Caco-2 (cell line): ENCODE results near the gene ATP2B1. TPM values are rescaled to one million over a fixed set of nuclear protein-coding genes. Genes with fewer than 3 reads are reported as not detected.

Experiments
- BruUV-seq: library from RNA; stranded (reverse); fragments of 400-500 nt; replicated peaks from 2 replicates; lab custom pipeline; 2021; lab: Mats Ljungman, UMichigan
- CTCF ChIA-PET: fragments of 300-600 bp; sonication (Branson Sonifier 250); formaldehyde crosslinking; loops from one replicate; lab custom pipeline; 2022; ENCODE audit warnings: antibody characterized with exemption; lab: Charles Lee
- POLR2A ChIA-PET: fragments of 300-600 bp; sonication (Branson Sonifier 250); formaldehyde crosslinking; loops from one replicate; lab custom pipeline; 2022; ENCODE audit warnings: antibody characterized with exemption; lab: Charles Lee
- DNase-seq, 2 experiments: peaks; one replicate each; pipeline versions ENCODE4 v3.0.0 to v3.0.0-alpha.2; 2020 to 2022
- H3K27me3 ChIP-seq: replicated peaks from 2 replicates; pipeline ENCODE4 v1.6.0; 2011; ENCODE audit warnings: low read length; ENCODE audit not compliant: control insufficient read depth, insufficient read depth
- H3K36me3 ChIP-seq: 2 replicates; pipeline ENCODE4 v1.5.1; 2011; ENCODE audit warnings: low read length; ENCODE audit not compliant: control insufficient read depth, insufficient read depth
- H3K4me1 ChIP-seq: fragments of 250-450 bp; sonication (Bioruptor Pico); 2 replicates; pipeline ENCODE4 v1.5.1; 2020; ENCODE audit warnings: mild to moderate bottlenecking
- H3K4me3 ChIP-seq: 2 replicates; pipeline ENCODE4 v1.5.1; 2011; ENCODE audit warnings: low read depth, mild to moderate bottlenecking, control low read depth, low read length
- H3K9me3 ChIP-seq: fragments of 250-450 bp; sonication (Bioruptor Pico); 2 replicates; pipeline ENCODE4 v1.5.1; 2020; ENCODE audit warnings: mild to moderate bottlenecking, moderate library complexity
- H3K27ac Mint-ChIP-seq: one replicate; pipeline ENCODE4 v1.8.0; 2022; ENCODE audit warnings: mixed read lengths; ENCODE audit not compliant: unreplicated experiment
- H3K27me3 Mint-ChIP-seq: one replicate; pipeline ENCODE4 v1.8.0; 2022; ENCODE audit warnings: mixed read lengths; ENCODE audit not compliant: insufficient read depth, unreplicated experiment
- H3K36me3 Mint-ChIP-seq: one replicate; pipeline ENCODE4 v1.8.0; 2022; ENCODE audit warnings: mild to moderate bottlenecking, mixed read lengths; ENCODE audit not compliant: insufficient read depth, unreplicated experiment
- H3K4me1 Mint-ChIP-seq: one replicate; pipeline ENCODE4 v1.8.0; 2022; ENCODE audit warnings: low read depth, mixed read lengths; ENCODE audit not compliant: unreplicated experiment
- H3K4me3 Mint-ChIP-seq: one replicate; pipeline ENCODE4 v1.8.0; 2022; ENCODE audit warnings: mild to moderate bottlenecking, moderate library complexity, mixed read lengths; ENCODE audit not compliant: unreplicated experiment
- H3K9me3 Mint-ChIP-seq: one replicate; pipeline ENCODE4 v1.8.0; 2022; ENCODE audit warnings: mixed read lengths; ENCODE audit not compliant: unreplicated experiment
- CTCF ChIP-seq, 2 experiments: fragments of 200-600 bp in 1 of 2; IDR thresholded peaks; 1 replicate in 1 of 2; 2 replicates in 1 of 2; pipeline versions ENCODE4 v1.5.1 to v1.8.0; 2011 to 2022; ENCODE audit warnings: antibody characterized with exemption in 1 of 2, control low read depth in 1 of 2, inconsistent platforms in 1 of 2, low read depth in 1 of 2, low read length in 1 of 2, mild to moderate bottlenecking in 1 of 2, moderate library complexity in 1 of 2; ENCODE audit not compliant: insufficient read depth in 1 of 2, severe bottlenecking in 1 of 2, unreplicated experiment in 1 of 2
- intact Hi-C: fragments of 100-400 bp; cut with micrococcal nuclease; formaldehyde crosslinking; loops from one replicate; pipeline ENCODE4 v1.10.0; 2022; ENCODE audit not compliant: unreplicated experiment
- total RNA-seq: library from RNA; stranded (reverse); gene quantifications from 2 replicates; pipeline ENCODE4 v1.2.3, GENCODE V29; 2022

ATP2B1 gene
- total RNA-seq, 1 experiment from 2014 or later: 107 TPM

DNA sequence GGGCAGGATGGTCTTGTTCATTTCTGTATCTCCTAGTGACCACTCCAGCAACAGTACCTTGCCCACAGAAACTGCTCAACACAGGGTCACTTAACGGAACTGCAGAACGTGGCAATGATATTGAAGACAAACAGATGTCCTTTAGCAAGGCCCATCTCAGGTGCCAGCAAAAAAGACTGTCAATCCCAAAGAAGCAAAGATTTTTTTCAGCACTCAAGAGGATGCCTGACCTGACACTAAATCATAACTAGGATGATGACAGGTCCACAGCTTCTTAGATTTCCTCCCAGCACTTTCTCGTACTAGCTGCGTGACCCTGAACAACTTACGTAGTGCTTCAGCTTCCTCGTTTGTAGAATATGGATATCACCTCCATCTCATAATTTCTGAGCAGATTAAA lies 39.4 kb downstream of the ATP2B1 start:
- intact Hi-C loops: no loop called here
- no peaks in the 10 kb centered on the region; the same call in 1 of the 2 replicates for H3K36me3 ChIP-seq
- Mint-ChIP-seq H3K4me1 (peaks cover 32% of the 10 kb centered on the region), H3K4me3 (no peak overlapping the region), H3K27ac (no peak overlapping the region), H3K27me3 (no peaks in the 10 kb centered on the region), H3K36me3 (peaks cover 6% of the 10 kb centered on the region), H3K9me3 (peaks cover 14% of the 10 kb centered on the region)
- H3K4me3 ChIP-seq: no peak overlapping the region
- ChIA-PET CTCF (no interaction called here), POLR2A (no interaction called here)
- H3K9me3 ChIP-seq: no peaks in the 10 kb centered on the region
- no peaks in the 10 kb centered on the region for H3K27me3 ChIP-seq
- peaks cover 7% of the 10 kb centered on the region; the same call in 1 of the 2 replicates for H3K4me1 ChIP-seq
- no peak for DNase-seq
- no peak for TF ChIP-seq CTCF (IDR thresholded peaks at IDR 0.05; ENCODE audit: insufficient read depth in 1 of 2, low read depth in 1 of 2, low read length in 1 of 2, severe bottlenecking in 1 of 2, unreplicated experiment in 1 of 2)
- no TSS peak for BruUV-seq

GRCh38 chr12:89665556-89665955 lies 43.1 kb downstream of the ATP2B1 start:
- POLR2A ChIA-PET: no interaction called here
- Mint-ChIP-seq H3K4me1 (peaks cover 38% of the 10 kb centered on the region), H3K36me3 (peaks cover 13% of the 10 kb centered on the region), H3K4me3 (no peak overlapping the region), H3K9me3 (peaks cover 14% of the 10 kb centered on the region), H3K27me3 (no peaks in the 10 kb centered on the region), H3K27ac (no peak overlapping the region)
- Histone ChIP-seq H3K36me3 (no peaks in the 10 kb centered on the region; the same call in 1 of the 2 replicates), H3K9me3 (no peaks in the 10 kb centered on the region), H3K27me3 (no peaks in the 10 kb centered on the region), H3K4me3 (no peak overlapping the region), H3K4me1 (peaks cover 30% of the 10 kb centered on the region)
- CTCF ChIA-PET: no interaction called here
- intact Hi-C loops: no loop called here
- BruUV-seq: no TSS peak
- DNase-seq: no peak
- TF ChIP-seq CTCF (IDR thresholded peaks at IDR 0.05; ENCODE audit: insufficient read depth in 1 of 2, low read depth in 1 of 2, low read length in 1 of 2, severe bottlenecking in 1 of 2, unreplicated experiment in 1 of 2): no peak

- intact Hi-C loops: loop anchor here (5.0 kb wide), 1 partner anchor 43 kb away; the partner anchor contains the start of gene ATP2B1
- ChIA-PET CTCF (no interaction called here), POLR2A (no interaction called here)
- Mint-ChIP-seq H3K4me3 (no peak overlapping the region), H3K27ac (no peak overlapping the region), H3K9me3 (peaks cover 14% of the 10 kb centered on the region), H3K4me1 (peaks cover 38% of the 10 kb centered on the region), H3K27me3 (no peaks in the 10 kb centered on the region), H3K36me3 (peaks cover 14% of the 10 kb centered on the region)
- H3K4me3 ChIP-seq: no peak overlapping the region
- H3K4me1 ChIP-seq: peaks cover 30% of the 10 kb centered on the region
- DNase-seq: no peak
- no peaks in the 10 kb centered on the region for H3K27me3 ChIP-seq
- BruUV-seq: no TSS peak
- no peaks in the 10 kb centered on the region; the same call in 1 of the 2 replicates for H3K36me3 ChIP-seq
- no peaks in the 10 kb centered on the region for H3K9me3 ChIP-seq
- no peak for TF ChIP-seq CTCF (IDR thresholded peaks at IDR 0.05; ENCODE audit: insufficient read depth in 1 of 2, low read depth in 1 of 2, low read length in 1 of 2, severe bottlenecking in 1 of 2, unreplicated experiment in 1 of 2)
These were observed 44.2 kb downstream of the ATP2B1 start for GRCh38 chr12:89664441-89664840.
